ENCODE results near the gene PAGR1. TPM values are rescaled to one million over a fixed set of nuclear protein-coding genes. Genes with fewer than 3 reads are reported as not detected.
A peak's percentile ranks its signal among the peaks of the same experiment; 100 is the strongest.

The PAGR1 gene
- total and polyA plus RNA-seq, 2 of the 4 experiments (the other 2 are of a cell fraction) = 10.6 to 22.1 TPM

GRCh38 chr16:29848420-29849297 is 32.7 kb downstream of the PAGR1 start (continued):
- no peak for TF ChIP-seq MAZ (IDR thresholded peaks at IDR 0.05; ENCODE audit: borderline replicate concordance, low read depth, low read length)
- 0 out of 2 replicates have a peak, but pooled peaks have one; percentile 18 for TF ChIP-seq CEBPB (IDR thresholded peaks at IDR 0.05; ENCODE audit: low read depth, low read length)

DNA sequence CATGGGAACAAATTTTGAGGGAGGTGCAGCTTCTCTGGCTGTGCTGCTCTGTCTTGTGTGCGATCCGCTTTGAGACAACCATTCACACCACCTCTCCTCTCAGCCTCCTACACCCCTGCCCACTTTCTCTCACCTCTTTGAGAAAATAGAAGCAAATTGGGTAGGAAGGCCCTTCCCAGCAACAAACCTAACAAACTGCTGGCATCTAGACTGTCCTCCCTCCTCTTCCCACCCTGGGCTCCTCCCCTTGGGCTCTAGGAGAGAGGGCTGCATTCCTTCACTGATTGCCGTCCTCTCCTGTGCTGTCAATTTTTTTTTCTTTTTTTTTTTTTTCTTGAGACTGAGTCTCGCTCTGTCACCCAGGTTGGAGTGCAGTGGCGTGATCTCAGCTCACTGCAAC is 33.6 kb downstream of the PAGR1 start:
- Histone ChIP-seq H4K20me1 (ENCODE audit: insufficient read depth, low read length) (no peaks in the 10 kb centered on the region), H3K23ac (ENCODE audit: low read depth, low read length) (no peak overlapping the region), H3K9me1 (ENCODE audit: insufficient read depth, low read length) (0 out of 2 replicates have a peak, but pooled peaks cover 3% of the 10 kb centered on the region), H2AK5ac (ENCODE audit: low read depth, low read length) (no peak overlapping the region), H2BK20ac (ENCODE audit: low read depth, low read length) (no peak overlapping the region), H3K4ac (ENCODE audit: low read depth, low read length) (no peak overlapping the region), H3K14ac (replicated peaks; ENCODE audit: low read depth, low read length) (no peak overlapping the region), H2BK120ac (ENCODE audit: low read depth, low read length) (no peak overlapping the region), H3K4me2 (ENCODE audit: low read depth, low read length) (no peak overlapping the region), H3K27me3 (ENCODE audit: control insufficient read depth, insufficient read depth, low read length) (no peaks in the 10 kb centered on the region), H3K9me3 (ENCODE audit: control insufficient read depth, insufficient read depth, low read length) (no peaks in the 10 kb centered on the region), H4K5ac (ENCODE audit: low read depth, low read length) (no peak overlapping the region), H3K18ac (ENCODE audit: low read depth, low read length) (no peak overlapping the region), H3K9ac (ENCODE audit: low read depth, low read length) (no peak overlapping the region), H2AK9ac (replicated peaks; ENCODE audit: low read depth, low read length, poor library complexity) (no peak overlapping the region), H3K4me1 (ENCODE audit: control insufficient read depth, insufficient read depth, low read length) (no peaks in the 10 kb centered on the region; the same call in 1 of the 2 replicates), H3K56ac (ENCODE audit: extremely low read depth, insufficient read depth, low read length) (no peak overlapping the region), H2BK5ac (ENCODE audit: low read depth, low read length, poor library complexity, severe bottlenecking) (no peak overlapping the region), H4K8ac (ENCODE audit: low read depth in 2 of 2, low read length in 2 of 2) (no peak overlapping the region), H2BK15ac (ENCODE audit: low read depth, low read length) (no peak overlapping the region), H3K79me1 (ENCODE audit: low read depth in 1 of 2, low read length in 2 of 2) (0 out of 4 replicates have a peak, but pooled peaks cover 0 to 7% of the 10 kb centered on the region in 2 experiments), H3K4me3 (ENCODE audit: insufficient read depth, low read depth, low read length) (no peak overlapping the region), H4K91ac (ENCODE audit: insufficient read depth, low read depth, low read length) (no peak overlapping the region), H2AFZ (replicated peaks; ENCODE audit: low read length, poor library complexity) (no peak overlapping the region), H3K36me3 (ENCODE audit: control insufficient read depth, insufficient read depth, low read length) (peaks cover 37% of the 10 kb centered on the region), H3K27ac (ENCODE audit: insufficient read depth, low read length) (no peak overlapping the region)
- no peak for ATAC-seq (ENCODE audit: low read depth)
- dilution Hi-C loops (cut with HindIII; ENCODE audit: low sequenced_read_pairs, unreplicated experiment) = no loop called here
- WGBS, 2 experiments (ENCODE audit: extremely low coverage in 2 of 2, insufficient read length in 1 of 2) = 83% methylated on average over 1 of the region's 5 CpGs; no CpG with 5 or more reads in 1 of the 2 experiments
- CTCF ChIA-PET = interaction anchor here (0.6 to 1.9 kb wide), 5 partner anchors 8 to 41 kb away, joined by 3 to 10 read pairs (median 6); no protein-coding TSS in a partner anchor
- POLR2A ChIA-PET (ENCODE audit: unreplicated experiment) = no interaction called here
- TF ChIP-seq RAD21 (IDR thresholded peaks at IDR 0.05; ENCODE audit: low read length) (no peak), RCOR1 (IDR thresholded peaks at IDR 0.05; ENCODE audit: insufficient replicate concordance, low read length) (no peak), MAFK (IDR thresholded peaks at IDR 0.05; ENCODE audit: low read depth, low read length) (no peak), NFE2L2 (IDR thresholded peaks at IDR 0.05; ENCODE audit: low read depth, low read length) (no peak), CHD1 (IDR thresholded peaks at IDR 0.05; ENCODE audit: low read depth, low read length) (no peak)
- in situ Hi-C loops (cut with MboI; ENCODE audit: low sequenced_read_pairs) = no loop called here
- no TSS peak for BruUV-seq (replicated peaks)
- intact Hi-C loops (cut with micrococcal nuclease) = no loop called here
- DNase-seq = no peak
